Lower leg skin (tissue), 3 donors: Measurements from ENCODE around the gene EGFL8.

Experiments
- CTCF ChIP-seq, 3 donors: fragments of 450-650 bp; IDR thresholded peaks; one replicate each; pipeline ENCODE4 v1.5.1; 2016; ENCODE audit warnings: antibody characterized with exemption in 3 of 3, mild to moderate bottlenecking in 3 of 3, moderate library complexity in 2 of 3
- POLR2A ChIP-seq, 2 donors: fragments of 450-650 bp; IDR thresholded peaks; one replicate each; pipeline ENCODE4 v1.6.1; 2016 to 2017; ENCODE audit warnings: antibody characterized with exemption in 2 of 2, mild to moderate bottlenecking in 1 of 2, moderate library complexity in 1 of 2

- TF ChIP-seq CTCF (IDR thresholded peaks at IDR 0.05) = no peak
- no peak for TF ChIP-seq POLR2A (IDR thresholded peaks at IDR 0.05)
Measured at GRCh38 chr6:32189742-32190053, 25.3 kb downstream of the EGFL8 start.
